ENCODE results near the gene ASXL1. TPM values are rescaled to one million over a fixed set of nuclear protein-coding genes. Genes with fewer than 3 reads are reported as not detected.

Gene ASXL1
- total RNA-seq, 2 experiments from 2014 or later = 129 to 137 TPM

DNA sequence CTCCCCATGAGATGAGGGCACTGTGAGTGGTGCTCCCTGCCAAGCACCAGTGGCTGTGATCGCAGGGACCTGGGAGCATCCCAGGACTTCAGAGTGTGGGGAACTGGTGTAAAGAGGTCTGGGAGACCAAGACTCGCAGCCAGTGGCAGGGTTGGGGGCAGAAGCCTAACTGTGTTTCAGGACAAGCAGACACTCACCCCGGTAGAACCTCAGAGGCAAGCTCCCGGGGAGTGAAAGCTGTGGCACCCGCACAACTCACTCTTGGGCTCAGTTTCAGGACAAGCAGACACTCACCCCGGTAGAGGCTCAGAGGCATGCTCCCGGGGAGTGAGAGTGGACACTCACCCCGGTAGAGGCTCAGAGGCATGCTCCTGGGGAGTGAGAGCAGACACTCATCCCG, 112.8 kb downstream of the ASXL1 start:
- Mint-ChIP-seq H3K27ac (peak overlapping the region; percentile 72), H3K27me3 (no peaks in the 10 kb centered on the region), H3K9me3 (no peaks in the 10 kb centered on the region), H3K36me3 (ENCODE audit: low read depth) (peaks cover 9% of the 10 kb centered on the region), H3K4me1 (ENCODE audit: low read depth) (peaks cover 17% of the 10 kb centered on the region), H3K4me3 (no peak overlapping the region)
- CTCF ChIA-PET = interaction anchor here (0.8 to 1.4 kb wide), 3 partner anchors 22 to 181 kb away, joined by 3 to 4 read pairs (median 3); no protein-coding TSS in a partner anchor
- no peak for DNase-seq
- POLR2A ChIA-PET = no interaction called here
- no peak for ATAC-seq
- intact Hi-C loops (cut with micrococcal nuclease) = no loop called here
- TF ChIP-seq, protein P1, sequence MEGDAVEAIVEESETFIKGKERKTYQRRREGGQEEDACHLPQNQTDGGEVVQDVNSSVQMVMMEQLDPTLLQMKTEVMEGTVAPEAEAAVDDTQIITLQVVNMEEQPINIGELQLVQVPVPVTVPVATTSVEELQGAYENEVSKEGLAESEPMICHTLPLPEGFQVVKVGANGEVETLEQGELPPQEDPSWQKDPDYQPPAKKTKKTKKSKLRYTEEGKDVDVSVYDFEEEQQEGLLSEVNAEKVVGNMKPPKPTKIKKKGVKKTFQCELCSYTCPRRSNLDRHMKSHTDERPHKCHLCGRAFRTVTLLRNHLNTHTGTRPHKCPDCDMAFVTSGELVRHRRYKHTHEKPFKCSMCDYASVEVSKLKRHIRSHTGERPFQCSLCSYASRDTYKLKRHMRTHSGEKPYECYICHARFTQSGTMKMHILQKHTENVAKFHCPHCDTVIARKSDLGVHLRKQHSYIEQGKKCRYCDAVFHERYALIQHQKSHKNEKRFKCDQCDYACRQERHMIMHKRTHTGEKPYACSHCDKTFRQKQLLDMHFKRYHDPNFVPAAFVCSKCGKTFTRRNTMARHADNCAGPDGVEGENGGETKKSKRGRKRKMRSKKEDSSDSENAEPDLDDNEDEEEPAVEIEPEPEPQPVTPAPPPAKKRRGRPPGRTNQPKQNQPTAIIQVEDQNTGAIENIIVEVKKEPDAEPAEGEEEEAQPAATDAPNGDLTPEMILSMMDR (IDR thresholded peaks at IDR 0.05) = no peak

DNA sequence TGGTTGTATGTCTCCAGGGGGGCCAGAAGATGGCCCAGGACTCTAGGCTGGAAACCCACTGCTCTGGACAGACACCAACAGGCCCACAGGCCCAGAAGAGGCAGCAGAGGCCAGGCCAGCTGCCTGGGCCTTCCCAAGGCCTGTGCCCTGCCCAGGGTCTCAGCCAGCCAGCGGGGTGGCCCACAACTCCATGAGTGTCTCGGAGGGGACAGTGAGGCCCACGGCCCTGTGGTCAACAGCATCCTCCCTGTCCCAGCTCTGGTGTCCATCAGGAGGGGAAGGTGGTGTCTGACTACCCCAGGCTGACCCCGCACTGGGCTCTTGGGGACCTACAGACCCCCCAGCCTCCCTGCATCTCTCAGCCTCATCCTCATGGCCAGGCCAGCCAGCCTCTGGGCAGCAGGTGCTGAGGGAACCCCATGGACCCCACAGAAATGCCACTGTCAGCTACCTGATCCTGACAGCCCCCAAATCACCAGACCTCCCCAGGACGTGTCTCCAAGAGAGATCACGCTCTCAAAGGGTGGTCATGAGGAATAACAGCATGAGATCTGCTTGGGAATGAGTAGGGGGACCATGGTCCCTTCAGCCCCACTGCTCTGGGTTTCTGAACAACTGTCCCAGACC, 114.6 kb downstream of the ASXL1 start:
- intact Hi-C loops (cut with micrococcal nuclease) = no loop called here
- Mint-ChIP-seq H3K27me3 (no peaks in the 10 kb centered on the region), H3K4me1 (ENCODE audit: low read depth) (peaks cover 34% of the 10 kb centered on the region), H3K4me3 (no peak overlapping the region), H3K36me3 (ENCODE audit: low read depth) (peaks cover 9% of the 10 kb centered on the region), H3K27ac (no peak overlapping the region), H3K9me3 (no peaks in the 10 kb centered on the region)
- TF ChIP-seq, protein P1 (IDR thresholded peaks at IDR 0.05) = no peak
- DNase-seq = no peak
- POLR2A ChIA-PET = interaction anchor here (1.0 kb wide), 1 partner anchor 14 kb away, joined by 3 read pairs; no protein-coding TSS in a partner anchor
- ATAC-seq = no peak
- CTCF ChIA-PET = no interaction called here

DNA sequence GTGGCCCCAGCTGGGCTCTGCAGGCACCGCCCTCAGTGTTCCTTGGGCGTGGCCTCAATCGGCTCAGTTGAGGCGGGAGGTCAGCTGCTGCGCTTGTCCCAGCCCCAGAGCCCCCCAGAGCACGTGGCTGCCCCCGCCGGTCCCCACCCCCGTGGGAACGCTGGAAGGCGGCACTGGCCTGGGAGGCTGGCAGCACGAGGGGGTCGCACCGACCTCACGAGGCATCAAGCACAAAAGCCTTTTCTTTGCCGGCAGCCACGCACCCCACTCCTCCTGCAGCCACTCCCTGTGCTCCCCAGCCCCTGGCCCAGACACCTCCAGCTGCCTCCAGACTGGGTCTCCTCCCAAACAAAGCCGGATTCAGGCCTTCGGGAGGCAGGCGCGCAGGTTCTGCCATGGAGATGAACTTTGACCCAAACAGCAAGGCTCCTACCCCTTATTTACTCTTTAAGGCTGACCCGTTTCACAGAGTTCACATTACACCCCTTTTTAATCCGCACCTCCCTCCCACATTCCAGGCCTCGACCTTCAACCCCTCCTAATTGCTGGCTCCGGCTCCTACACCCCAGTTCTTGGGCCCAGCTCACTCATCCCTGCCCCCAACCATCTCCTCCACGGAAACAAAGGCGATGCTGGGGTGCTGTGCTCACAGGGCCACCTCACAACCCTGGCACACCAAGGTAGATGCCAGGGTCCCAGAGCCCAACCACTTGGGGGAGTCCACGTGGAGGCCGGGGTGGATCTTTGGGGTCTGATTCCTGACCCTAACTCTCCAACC, 115.3 kb downstream of the ASXL1 start:
- Mint-ChIP-seq H3K36me3 (ENCODE audit: low read depth) (peaks cover 9% of the 10 kb centered on the region), H3K4me1 (ENCODE audit: low read depth) (peaks cover 41% of the 10 kb centered on the region), H3K4me3 (no peak overlapping the region), H3K9me3 (no peaks in the 10 kb centered on the region), H3K27me3 (no peaks in the 10 kb centered on the region), H3K27ac (no peak overlapping the region)
- CTCF ChIA-PET = no interaction called here
- intact Hi-C loops (cut with micrococcal nuclease) = no loop called here
- POLR2A ChIA-PET = interaction anchor here (1.0 kb wide), 1 partner anchor 15 kb away, joined by 3 read pairs; no protein-coding TSS in a partner anchor
- no peak for DNase-seq
- TF ChIP-seq, protein P1 (IDR thresholded peaks at IDR 0.05) = no peak
- no peak for ATAC-seq

DNA sequence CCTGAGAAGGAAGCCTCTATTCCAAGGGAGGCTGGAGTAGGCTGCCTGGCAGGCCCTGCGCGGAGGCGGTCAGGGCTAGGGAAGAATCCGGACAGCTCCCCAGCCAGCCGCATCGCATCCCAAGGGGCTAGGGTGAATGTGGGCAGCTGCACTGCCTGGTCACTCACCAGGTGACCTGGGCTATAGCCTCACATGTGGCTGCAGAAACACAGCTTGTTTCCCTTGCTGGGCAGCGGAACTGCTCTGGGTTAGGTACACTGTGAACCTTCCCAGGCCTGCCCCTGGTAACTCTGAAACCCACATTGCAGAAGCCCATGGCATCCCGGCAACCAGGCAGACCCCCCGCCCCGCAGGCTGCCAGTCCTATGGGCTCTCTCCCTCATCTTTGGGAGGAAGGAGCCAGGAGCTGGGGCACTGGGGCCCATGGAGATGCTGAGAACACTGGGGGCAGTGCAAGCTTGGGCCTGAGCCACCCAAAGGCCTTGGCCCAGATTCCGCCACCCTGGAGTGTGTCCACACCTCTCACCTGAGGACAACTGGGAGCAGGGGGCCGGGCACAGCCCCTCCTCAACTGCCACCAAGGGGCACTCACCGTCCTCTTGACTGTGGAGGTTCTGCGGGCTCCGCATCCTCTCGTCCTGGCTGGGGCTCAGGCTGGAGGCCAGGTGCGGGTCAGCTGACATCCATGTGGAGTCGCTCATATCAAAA, 116.0 kb downstream of the ASXL1 start:
- Mint-ChIP-seq H3K4me3 (no peak overlapping the region), H3K4me1 (ENCODE audit: low read depth) (peaks cover 44% of the 10 kb centered on the region), H3K27me3 (no peaks in the 10 kb centered on the region), H3K27ac (no peak overlapping the region), H3K9me3 (no peaks in the 10 kb centered on the region), H3K36me3 (ENCODE audit: low read depth) (peaks cover 9% of the 10 kb centered on the region)
- DNase-seq = no peak
- ChIA-PET POLR2A (no interaction called here), CTCF (no interaction called here)
- ATAC-seq = no peak
- intact Hi-C loops (cut with micrococcal nuclease) = no loop called here
- TF ChIP-seq, protein P1 (IDR thresholded peaks at IDR 0.05) = no peak

DNA sequence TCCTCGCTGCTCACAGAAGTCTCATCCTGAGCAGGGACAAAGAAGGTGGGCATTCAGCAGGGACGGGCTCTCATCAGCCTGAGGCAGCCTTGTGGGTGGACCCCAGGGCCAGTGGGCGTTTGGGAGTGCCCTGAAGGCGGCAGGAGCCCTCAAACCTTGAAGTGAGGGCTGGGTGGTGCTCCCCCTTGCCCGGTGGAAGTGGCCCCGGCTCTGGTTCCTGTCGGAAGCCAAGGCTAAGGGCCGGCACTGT, 116.5 kb downstream of the ASXL1 start:
- DNase-seq (no peak), ATAC-seq (no peak)
- intact Hi-C loops (cut with micrococcal nuclease) = no loop called here
- Mint-ChIP-seq H3K36me3 (ENCODE audit: low read depth) (peaks cover 9% of the 10 kb centered on the region), H3K4me1 (ENCODE audit: low read depth) (peaks cover 48% of the 10 kb centered on the region), H3K27me3 (no peaks in the 10 kb centered on the region), H3K4me3 (no peak overlapping the region), H3K27ac (no peak overlapping the region), H3K9me3 (no peaks in the 10 kb centered on the region)
- TF ChIP-seq, protein P1 (IDR thresholded peaks at IDR 0.05) = no peak
- CTCF ChIA-PET = no interaction called here
- POLR2A ChIA-PET = no interaction called here
